Fibroblast of mammary gland (primary cell): ENCODE measurements around the gene LRR1.

ENCODE experiments used
- DNase-seq: peaks from one replicate; pipeline ENCODE4 v3.0.0-alpha.2; 2010; ENCODE audit warnings: low read depth
- H3K4me3 ChIP-seq: 2 replicates; pipeline ENCODE4 v1.5.1; 2011; ENCODE audit warnings: low read depth, mild to moderate bottlenecking, low read length, moderate library complexity; ENCODE audit not compliant: control insufficient read depth
- TF ChIP-seq, protein P1 (sequence below): conservative IDR thresholded peaks from 2 replicates; pipeline ENCODE4 v1.5.1; 2011; ENCODE audit warnings: low read depth, low read length, inconsistent platforms; ENCODE audit not compliant: control insufficient read depth, insufficient read depth

LRR1 gene

GRCh38 chr14:49633640-49634546 is 35.2 kb downstream of the LRR1 start:
- peak; percentile 94 for DNase-seq
- TF ChIP-seq, protein P1, sequence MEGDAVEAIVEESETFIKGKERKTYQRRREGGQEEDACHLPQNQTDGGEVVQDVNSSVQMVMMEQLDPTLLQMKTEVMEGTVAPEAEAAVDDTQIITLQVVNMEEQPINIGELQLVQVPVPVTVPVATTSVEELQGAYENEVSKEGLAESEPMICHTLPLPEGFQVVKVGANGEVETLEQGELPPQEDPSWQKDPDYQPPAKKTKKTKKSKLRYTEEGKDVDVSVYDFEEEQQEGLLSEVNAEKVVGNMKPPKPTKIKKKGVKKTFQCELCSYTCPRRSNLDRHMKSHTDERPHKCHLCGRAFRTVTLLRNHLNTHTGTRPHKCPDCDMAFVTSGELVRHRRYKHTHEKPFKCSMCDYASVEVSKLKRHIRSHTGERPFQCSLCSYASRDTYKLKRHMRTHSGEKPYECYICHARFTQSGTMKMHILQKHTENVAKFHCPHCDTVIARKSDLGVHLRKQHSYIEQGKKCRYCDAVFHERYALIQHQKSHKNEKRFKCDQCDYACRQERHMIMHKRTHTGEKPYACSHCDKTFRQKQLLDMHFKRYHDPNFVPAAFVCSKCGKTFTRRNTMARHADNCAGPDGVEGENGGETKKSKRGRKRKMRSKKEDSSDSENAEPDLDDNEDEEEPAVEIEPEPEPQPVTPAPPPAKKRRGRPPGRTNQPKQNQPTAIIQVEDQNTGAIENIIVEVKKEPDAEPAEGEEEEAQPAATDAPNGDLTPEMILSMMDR = peak; percentile 54
- peak overlapping the region; percentile 92 for H3K4me3 ChIP-seq

- H3K4me3 ChIP-seq = peak within 1 kb of the TSS; percentile 92
- peak; percentile 73 for DNase-seq
- TF ChIP-seq, protein P1 = no peak
These were observed 36.0 kb downstream of the LRR1 start, which contains the start of gene DNAAF2 for GRCh38 chr14:49634547-49635334. TSS of gene DNAAF2 (minus strand) at chr14:49635244. CDS start at chr14:49635149, 95 bp downstream.

- H3K4me3 ChIP-seq = no peak overlapping the region
- TF ChIP-seq, protein P1 = no peak
- DNase-seq = no peak
These were observed 38.1 kb downstream of the LRR1 start for GRCh38 chr14:49636866-49637265.

DNA sequence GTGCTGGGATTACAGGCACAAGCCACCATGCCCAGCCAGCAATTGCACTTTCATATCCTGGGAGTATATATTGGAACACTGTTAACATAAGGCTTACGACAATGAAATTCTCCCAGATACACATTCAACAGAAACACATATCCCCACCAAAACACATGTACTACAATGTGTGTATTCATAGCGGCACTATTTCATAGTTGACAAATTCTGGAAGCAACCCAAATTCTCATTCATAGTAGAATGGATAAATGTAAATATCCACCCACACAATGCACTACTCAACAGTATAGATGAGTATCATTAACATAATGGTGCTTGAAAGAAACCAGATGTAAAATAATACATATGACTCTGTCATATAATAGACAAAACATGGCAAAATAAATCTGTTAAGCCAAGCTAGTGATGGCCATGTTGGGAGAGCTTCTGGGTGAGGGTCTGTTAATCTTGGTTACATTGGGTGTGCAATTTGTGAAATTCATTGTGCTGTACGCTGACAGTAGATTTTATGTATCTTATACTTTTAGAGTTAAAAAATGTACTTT is 38.9 kb downstream of the LRR1 start:
- TF ChIP-seq, protein P1 = no peak
- DNase-seq = no peak
- H3K4me3 ChIP-seq = no peak overlapping the region

- H3K4me3 ChIP-seq = no peak overlapping the region
- DNase-seq = no peak
- TF ChIP-seq, protein P1 = no peak
These were observed 42.0 kb downstream of the LRR1 start for GRCh38 chr14:49640540-49641417.
